Measurements from ENCODE around the gene JSRP1.

DNA sequence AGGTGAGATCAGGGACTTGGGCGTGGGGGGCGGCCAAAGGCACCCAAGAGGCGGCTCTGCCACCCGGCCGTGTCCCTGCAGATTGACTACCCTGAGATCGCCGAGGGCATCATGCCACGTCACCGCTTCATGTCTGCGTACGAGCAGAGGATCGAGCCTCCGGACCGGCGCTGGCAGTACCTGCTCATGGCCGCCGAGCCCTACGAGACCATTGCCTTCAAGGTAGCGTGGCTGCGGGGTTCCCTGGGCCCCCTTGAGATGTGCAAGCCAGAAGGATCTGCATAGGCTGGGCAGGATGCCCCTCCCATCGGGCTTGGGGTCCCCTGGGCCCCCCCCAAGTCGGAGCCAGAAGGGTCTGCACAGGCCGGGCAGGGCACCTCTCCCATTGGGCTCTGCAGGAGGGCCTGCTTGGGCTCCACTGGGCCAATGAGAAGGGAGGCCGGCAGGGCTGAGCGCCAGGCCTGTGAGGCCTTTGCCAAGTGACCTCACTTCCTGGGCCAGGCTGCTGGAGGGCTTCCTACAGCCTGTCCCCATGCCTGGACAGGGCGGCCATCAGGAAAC lies 9.3 kb downstream of the JSRP1 start:
- TF ChIP-seq POLR2A (IDR thresholded peaks at IDR 0.05; ENCODE audit: low read depth, low read length) (no peak), POLR2AphosphoS5 (IDR thresholded peaks at IDR 0.05; ENCODE audit: low read depth, low read length) (no peak), TAF1 (IDR thresholded peaks at IDR 0.05; ENCODE audit: low read depth, low read length) (no peak), POU2F2 (IDR thresholded peaks at IDR 0.05; ENCODE audit: low read depth, low read length) (no peak), SPI1 (IDR thresholded peaks at IDR 0.05; ENCODE audit: low read depth, low read length) (no peak)

Measured in GM12891 (cell line).